NCI-H524 treated with DMSO at 0.1 percent for 48 hours (cell line): Measurements from ENCODE around the gene SCYL2.
"Not testable (repeated sequence)": the region's sequence is repeated elsewhere in the genome, so short reads cannot be mapped to it uniquely, and the experiment has no call there.

ENCODE experiments used
- DNase-seq: peaks from one replicate; lab custom pipeline; 2025; lab: John Stamatoyannopoulos, UW

The SCYL2 gene

GRCh38 chr12:100266835-100267602, at the start of gene SCYL2, which contains the start of gene DEPDC4:
Gene SCYL2 (plus strand): TSS chr12:100267177. CDS start chr12:100282971, 15,794 bp downstream.
Gene DEPDC4 (minus strand): TSS chr12:100267079. CDS start chr12:100267076, 3 bp downstream.
- peak; percentile 59 for DNase-seq

DNA sequence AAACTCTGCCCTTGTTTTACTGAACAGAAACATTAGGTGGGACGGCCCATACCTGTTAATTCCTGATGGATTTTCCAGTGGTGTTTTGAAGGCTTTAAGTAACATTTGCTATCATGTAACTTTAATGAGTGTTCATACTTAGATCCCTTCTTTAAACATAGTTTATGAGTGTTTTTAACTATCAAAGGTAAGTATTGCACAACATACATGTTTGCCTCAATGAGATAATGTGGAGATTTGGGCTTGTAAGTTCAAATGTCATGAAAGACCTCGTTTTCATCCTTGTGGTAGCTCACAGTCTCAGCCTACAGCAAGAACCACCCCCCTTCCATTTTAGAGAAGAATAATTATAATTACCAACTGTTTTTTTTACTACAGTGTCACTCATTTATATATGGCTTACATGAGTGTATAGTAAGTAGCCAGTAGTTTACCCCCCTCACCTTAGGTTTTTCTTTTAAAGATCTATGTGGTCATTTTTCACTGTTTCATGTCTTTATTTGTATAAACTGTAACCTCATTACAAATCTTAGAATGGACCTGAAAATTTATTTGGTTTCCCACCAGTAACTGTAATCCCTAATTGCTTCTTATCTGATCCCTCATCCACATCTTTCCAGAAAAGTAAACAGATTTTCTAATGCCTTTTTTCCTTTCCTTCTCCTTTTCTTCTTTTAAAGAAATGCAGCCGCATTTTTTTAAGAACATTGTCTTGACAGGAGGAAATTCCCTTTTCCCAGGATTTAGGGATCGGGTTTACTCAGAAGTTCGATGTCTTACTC, 47.5 kb upstream of the SCYL2 start:
- no peak for DNase-seq

DNA sequence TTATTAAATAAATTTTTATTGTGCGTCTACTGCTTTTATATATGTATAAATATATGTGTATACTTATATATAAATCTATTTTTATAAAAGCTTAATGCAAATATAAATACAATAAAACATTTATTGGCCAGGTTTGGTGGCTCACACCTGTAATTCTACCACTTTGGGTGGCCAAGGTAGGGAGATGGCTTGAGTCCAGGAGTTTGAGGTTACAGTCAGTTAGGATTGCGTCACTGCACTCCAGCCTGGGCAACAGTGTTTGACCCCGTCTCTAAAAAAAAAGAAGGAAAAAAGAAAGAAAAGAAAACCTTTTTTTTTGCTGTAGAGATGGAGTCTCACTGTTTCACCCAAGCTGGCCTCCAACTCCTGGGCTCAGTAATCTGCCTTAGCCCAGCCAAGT, 45.5 kb upstream of the SCYL2 start:
- no peak for DNase-seq

DNA sequence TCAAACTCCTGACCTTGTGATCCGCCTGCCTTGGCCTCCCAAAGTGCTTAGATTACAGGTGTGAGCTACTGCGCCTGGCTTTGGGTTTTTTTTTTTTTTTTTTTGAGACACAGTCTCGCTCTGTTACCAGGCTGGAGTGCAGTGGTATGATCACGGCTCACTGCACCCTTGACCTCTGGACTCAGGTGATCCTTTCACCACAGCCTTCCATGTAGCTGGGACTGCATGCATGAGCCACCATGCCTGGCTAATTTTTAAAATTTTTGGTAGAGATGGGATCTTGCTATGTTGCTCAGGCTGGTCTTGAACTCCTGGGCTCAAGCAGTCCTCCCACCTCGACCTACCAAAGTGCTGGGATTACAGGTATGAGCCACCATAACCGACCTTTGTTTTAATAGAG, 44.8 kb upstream of the SCYL2 start:
- DNase-seq, result not testable (repeated sequence)

GRCh38 chr12:100225491-100225890, 41.5 kb upstream of the SCYL2 start:
- DNase-seq, result no peak

DNA sequence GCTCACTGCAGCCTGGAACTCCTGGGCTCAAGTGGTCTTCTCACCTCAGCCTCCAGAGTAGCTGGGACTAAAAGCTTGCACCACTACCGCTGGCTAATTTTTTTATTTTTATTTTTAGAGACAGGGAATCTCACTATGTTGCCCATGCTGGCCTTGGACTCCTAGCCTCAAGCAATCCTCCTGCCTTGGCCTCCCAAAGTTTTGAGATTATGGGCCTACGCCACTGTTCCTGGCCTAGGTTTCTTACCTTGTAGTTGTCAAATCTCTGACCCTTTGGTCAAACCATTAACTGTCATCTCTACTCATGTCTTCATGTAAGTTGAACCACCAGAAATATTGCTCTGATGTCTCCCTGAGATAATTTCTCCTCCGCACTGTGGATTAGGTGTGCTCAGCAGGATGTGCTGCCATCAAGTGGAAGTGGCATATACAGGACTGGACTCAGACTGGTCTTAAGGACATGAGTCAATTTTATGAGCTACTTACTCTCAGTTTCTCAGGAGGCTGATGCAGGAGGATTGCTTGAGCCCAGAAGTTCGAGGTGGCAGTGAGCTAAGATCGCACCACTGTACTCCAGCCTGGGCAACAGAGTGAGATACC, 37.8 kb upstream of the SCYL2 start:
- DNase-seq, result no peak

GRCh38 chr12:100229876-100230275, 37.1 kb upstream of the SCYL2 start:
- no peak for DNase-seq

GRCh38 chr12:100231873-100232272, 35.1 kb upstream of the SCYL2 start:
- DNase-seq, result not testable (repeated sequence)

GRCh38 chr12:100234166-100234565, 32.8 kb upstream of the SCYL2 start:
- DNase-seq, result no peak

DNA sequence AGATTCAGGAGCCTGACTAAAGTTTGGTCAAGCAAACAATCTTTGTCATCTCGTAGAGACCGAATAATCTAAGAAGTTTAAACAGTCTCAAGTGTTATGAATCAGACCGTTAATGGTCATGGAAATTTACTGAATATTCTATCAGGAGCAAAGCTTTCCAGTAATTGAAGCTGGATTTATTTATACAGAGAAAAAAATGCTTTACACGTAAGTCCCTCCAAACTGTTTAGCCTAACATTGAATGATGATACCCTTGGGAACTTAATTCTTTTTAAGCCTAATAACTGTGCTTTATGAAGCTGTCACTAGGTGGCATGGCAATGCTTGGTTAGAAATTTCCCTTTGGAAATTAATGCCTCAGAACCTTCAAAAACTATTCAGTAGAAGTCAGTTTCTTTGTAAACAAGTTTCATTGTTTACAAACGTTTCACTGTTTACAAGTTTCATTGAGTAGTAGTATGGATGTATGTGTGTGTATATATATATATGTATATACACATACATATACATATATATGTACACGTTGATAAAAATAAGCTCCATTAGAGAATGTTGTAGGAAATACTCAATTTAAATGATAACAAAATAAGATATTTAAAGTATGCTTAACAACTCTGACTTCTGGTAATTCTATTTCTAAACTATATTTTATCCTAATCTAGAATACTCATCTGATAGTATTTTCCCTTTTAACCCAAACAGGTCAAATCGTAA, 32.2 kb upstream of the SCYL2 start:
- DNase-seq, result no peak

GRCh38 chr12:100238801-100239200, 28.2 kb upstream of the SCYL2 start:
- DNase-seq, result no peak

DNA sequence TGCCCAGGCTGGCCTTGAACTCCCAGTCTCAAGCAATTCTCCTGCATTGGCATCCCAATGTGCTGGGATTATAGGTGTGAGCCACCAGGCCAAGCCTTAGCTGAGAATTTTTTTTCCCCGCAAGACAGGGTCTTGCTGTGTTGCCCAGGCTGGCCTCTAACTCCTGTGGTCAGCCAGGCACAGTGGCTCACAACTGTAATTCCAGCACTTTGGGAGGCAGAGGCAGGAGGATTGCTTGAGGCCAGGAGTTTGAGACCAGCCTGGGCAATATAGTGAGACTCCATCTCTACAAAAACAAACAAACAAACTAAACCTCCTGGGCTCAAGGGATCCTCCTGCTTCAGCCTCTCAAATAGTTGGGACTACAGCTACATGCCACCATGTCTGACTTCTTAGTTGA, 27.4 kb upstream of the SCYL2 start:
- DNase-seq, result no peak

- DNase-seq, result no peak
Measured at GRCh38 chr12:100243137-100243536, 23.8 kb upstream of the SCYL2 start.

DNA sequence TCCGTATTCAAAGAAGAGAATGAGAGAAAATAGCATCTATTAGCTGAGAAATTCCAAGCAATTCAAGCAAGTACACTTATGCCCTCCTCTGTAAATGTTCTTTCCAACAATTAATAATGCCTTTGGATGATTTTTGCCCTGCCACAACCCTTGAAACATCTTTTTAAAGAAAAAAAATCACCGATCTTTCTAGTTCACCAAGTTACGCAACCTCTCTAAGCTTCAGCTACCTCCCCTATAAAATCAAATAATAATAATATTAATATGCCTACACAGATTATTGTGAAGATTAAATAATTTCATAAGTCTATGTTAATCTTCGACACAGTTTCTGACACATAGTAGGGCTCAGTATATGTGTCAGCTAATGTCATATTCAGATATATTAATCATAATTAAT, 19.2 kb upstream of the SCYL2 start:
- no peak for DNase-seq

- no peak for DNase-seq
Measured at GRCh38 chr12:100248886-100249285, 18.1 kb upstream of the SCYL2 start.

DNA sequence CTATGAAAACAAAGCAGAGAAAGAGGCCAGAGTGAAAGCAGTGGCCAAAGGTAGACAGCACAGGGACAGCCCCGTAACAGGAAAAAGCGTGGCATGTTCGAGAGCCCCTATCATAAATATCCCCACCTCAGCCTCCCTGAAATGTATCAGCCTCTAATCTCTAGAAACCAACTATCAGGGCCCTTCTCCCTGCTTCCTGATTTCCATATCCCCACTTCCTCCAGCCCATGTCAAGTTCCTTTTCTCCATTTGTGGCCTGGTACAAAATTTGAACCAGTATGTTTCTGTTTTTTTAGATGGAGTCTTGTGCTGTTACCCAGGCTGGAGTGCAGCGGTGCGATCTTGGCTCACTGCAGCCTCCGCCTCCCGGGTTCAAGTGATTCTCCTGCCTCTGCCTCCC, 17.0 kb upstream of the SCYL2 start:
- no peak for DNase-seq

GRCh38 chr12:100251917-100252316, 15.1 kb upstream of the SCYL2 start:
- no peak for DNase-seq

DNA sequence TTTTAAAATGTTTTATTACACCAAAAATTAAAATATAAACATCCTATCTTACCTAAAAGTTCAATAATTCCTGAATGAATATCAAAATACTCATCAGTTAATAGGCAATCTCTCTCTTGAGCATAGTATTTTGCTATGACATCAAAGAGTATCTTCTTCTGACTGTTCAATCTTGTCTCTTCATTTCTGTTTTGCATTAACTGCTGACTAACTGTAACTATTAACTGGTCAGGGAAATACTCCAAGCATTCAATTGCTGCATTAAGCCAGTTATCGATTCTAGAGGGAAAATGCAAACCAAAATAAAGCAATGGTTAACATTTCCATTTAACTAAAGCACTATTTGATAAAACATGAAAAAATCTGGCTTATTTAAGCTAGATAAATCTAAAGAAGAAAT, 13.5 kb upstream of the SCYL2 start:
- no peak for DNase-seq

- no peak for DNase-seq
Measured at GRCh38 chr12:100254876-100255275, 12.1 kb upstream of the SCYL2 start.

GRCh38 chr12:100258127-100258526, 8.8 kb upstream of the SCYL2 start:
- no peak for DNase-seq

DNA sequence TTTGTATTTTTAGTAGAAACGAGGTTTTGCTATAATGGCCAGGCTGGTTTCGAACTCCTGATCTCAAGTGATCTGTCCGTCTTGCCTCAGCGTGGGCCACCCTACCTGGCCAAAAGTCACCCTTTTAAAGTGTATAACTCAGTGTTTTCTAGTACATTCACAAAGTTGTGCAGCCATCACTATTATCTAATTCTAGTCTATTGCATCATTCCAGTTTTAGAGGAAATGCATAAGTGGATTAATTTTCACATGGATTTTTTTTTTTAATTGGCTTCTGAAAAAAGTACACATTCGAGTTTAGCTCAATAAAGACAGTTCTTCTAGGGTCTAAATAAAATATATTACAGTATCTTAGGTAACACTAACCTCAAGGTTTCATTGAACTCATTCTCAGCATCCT, 3.8 kb upstream of the SCYL2 start:
- no peak for DNase-seq

DNA sequence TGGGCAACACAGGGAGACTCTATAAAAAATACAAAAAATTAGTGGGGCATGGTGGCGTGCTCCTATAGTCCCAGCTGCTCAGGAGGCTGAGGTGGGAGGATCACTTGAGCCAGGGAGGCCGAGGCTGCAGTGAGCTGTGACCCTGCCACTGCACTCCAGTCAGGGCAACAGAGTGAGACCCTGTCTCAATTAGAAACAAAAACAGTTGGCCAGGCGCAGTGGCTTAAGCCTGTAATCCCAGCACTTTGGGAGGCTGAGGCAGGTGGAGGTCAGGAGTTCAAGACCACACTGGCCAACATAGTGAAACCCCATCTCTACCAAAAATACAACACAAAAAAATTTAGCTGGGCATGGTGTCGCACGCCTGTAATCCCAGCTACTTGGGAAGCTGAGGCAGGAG, 1.9 kb upstream of the SCYL2 start:
- not testable (repeated sequence) for DNase-seq
